Right atrium auricular region (tissue), 2 donors: ENCODE results near the gene TIMM10B. TPM values are rescaled to one million over a fixed set of nuclear protein-coding genes. Genes with fewer than 3 reads are reported as not detected.

Experiments used
- DNase-seq: peaks from one replicate; pipeline ENCODE4 v3.0.0-alpha.2; 2019; ENCODE audit warnings: low spot score
- H3K27ac ChIP-seq, 2 donors: fragments of 200-600 bp; sonication (generic); 1 replicate in 1 of 2; 2 replicates in 1 of 2; pipeline ENCODE4 v1.5.1; 2016 to 2019
- H3K27me3 ChIP-seq, 2 donors: fragments of 200-600 bp; sonication (generic); one replicate each; pipeline versions ENCODE4 v1.5.1 to v1.6.0; 2017 to 2019
- H3K36me3 ChIP-seq: fragments of 200-600 bp; sonication (generic); one replicate; pipeline ENCODE4 v1.5.1; 2016
- H3K4me1 ChIP-seq, 2 donors: fragments of 200-600 bp; sonication (generic); one replicate each; pipeline versions ENCODE4 v1.5.1 to v1.6.0; 2017 to 2019
- H3K4me3 ChIP-seq, 2 donors: fragments of 200-600 bp; sonication (generic); 1 replicate in 1 of 2; 2 replicates in 1 of 2; pipeline ENCODE4 v1.5.1; 2017 to 2019; ENCODE audit warnings: mild to moderate bottlenecking in 1 of 2, moderate library complexity in 1 of 2
- H3K9me3 ChIP-seq, 2 donors: fragments of 200-600 bp; sonication (generic); one replicate each; pipeline ENCODE4 v1.5.1; 2019
- total RNA-seq, 2 donors: library from RNA; depleted of rRNA; stranded (reverse); fragments of >200 nt; gene quantifications; one replicate each; pipeline ENCODE4 v1.1.0, GENCODE V29; 2016
- TF ChIP-seq, protein P1 (sequence below), 2 donors: fragments of 200-600 bp; sonication (generic); IDR thresholded peaks; one replicate each; pipeline ENCODE4 v1.5.1; 2019; ENCODE audit warnings: antibody characterized with exemption in 2 of 2

Gene TIMM10B
- total RNA-seq, 2 donors from 2014 or later: 19.8 to 22.6 TPM

DNA sequence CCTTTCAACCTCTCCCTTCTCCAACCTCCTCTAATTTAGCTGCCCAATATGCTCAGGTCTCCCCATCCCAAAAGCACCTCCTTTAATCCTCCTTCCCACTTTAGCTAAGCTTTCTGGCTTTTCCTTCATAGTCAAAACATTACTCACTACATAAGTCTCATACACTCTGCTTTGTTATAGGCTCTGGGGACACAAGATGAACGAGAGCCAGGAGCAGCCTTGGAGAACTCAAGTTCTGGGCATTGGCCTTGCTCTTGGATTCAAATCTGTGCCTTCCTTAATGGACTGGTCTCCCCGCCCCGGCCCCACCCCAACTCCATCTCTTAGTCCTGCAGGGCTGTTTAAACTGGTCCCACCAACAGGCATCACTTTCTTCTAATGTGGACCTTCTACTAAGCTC is 29.1 kb upstream of the TIMM10B start:
- TF ChIP-seq, protein P1, sequence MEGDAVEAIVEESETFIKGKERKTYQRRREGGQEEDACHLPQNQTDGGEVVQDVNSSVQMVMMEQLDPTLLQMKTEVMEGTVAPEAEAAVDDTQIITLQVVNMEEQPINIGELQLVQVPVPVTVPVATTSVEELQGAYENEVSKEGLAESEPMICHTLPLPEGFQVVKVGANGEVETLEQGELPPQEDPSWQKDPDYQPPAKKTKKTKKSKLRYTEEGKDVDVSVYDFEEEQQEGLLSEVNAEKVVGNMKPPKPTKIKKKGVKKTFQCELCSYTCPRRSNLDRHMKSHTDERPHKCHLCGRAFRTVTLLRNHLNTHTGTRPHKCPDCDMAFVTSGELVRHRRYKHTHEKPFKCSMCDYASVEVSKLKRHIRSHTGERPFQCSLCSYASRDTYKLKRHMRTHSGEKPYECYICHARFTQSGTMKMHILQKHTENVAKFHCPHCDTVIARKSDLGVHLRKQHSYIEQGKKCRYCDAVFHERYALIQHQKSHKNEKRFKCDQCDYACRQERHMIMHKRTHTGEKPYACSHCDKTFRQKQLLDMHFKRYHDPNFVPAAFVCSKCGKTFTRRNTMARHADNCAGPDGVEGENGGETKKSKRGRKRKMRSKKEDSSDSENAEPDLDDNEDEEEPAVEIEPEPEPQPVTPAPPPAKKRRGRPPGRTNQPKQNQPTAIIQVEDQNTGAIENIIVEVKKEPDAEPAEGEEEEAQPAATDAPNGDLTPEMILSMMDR (IDR thresholded peaks at IDR 0.05): no peak
- H3K9me3 ChIP-seq: no peaks in the 10 kb centered on the region
- peaks cover 0 to 4% of the 10 kb centered on the region in 2 donors for H3K4me1 ChIP-seq
- DNase-seq: no peak
- no peak overlapping the region for H3K27ac ChIP-seq
- H3K27me3 ChIP-seq: no peaks in the 10 kb centered on the region
- no peak overlapping the region for H3K4me3 ChIP-seq
- peaks cover 79% of the 10 kb centered on the region for H3K36me3 ChIP-seq

DNA sequence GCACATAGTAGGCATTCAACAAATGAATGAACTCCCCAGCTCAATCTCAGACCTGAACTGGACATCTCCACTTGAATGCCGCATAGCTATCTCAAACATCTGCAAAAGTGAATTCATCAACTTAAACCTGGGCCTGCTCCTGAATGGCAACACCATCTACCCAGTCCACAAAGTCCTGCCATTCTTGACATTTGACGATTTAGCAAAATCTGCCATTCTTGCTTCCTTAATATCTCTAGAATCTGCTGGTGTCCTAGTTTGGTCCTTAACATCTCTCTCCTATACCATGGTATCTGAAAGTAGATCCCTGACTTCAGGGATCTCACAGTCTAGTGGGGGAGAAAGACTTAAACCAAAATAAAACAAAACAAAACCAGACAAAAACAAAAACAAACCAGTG is 28.1 kb upstream of the TIMM10B start:
- no peak for DNase-seq
- Histone ChIP-seq H3K4me3 (no peak overlapping the region), H3K4me1 (peaks cover 0 to 4% of the 10 kb centered on the region in 2 donors), H3K36me3 (peaks cover 87% of the 10 kb centered on the region), H3K27ac (no peak overlapping the region), H3K27me3 (no peaks in the 10 kb centered on the region), H3K9me3 (no peaks in the 10 kb centered on the region)
- TF ChIP-seq, protein P1 (IDR thresholded peaks at IDR 0.05): no peak

DNA sequence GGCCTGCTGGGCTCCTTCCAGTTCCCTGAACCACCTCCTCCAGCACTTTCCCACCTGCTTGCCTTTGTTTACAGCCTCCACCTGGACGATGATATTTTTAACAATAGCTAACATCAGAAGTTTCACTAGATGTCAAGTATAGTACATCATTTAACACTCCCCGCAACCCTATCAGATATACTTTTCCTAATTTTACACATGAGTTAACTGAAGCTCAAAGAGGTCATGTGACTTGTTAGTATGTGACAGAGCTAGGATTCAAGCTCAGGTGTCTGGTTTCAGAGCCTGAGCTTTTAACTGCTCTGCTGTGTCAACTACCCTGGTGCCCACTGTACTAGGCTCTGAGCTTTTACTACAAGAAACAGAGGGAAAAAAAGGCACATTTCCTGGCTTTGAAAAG is 26.2 kb upstream of the TIMM10B start:
- Histone ChIP-seq H3K36me3 (peaks cover 83% of the 10 kb centered on the region), H3K27me3 (no peaks in the 10 kb centered on the region), H3K4me3 (no peak overlapping the region), H3K9me3 (no peaks in the 10 kb centered on the region), H3K27ac (no peak overlapping the region), H3K4me1 (peaks cover 0 to 4% of the 10 kb centered on the region in 2 donors)
- DNase-seq: no peak
- TF ChIP-seq, protein P1 (IDR thresholded peaks at IDR 0.05): no peak

DNA sequence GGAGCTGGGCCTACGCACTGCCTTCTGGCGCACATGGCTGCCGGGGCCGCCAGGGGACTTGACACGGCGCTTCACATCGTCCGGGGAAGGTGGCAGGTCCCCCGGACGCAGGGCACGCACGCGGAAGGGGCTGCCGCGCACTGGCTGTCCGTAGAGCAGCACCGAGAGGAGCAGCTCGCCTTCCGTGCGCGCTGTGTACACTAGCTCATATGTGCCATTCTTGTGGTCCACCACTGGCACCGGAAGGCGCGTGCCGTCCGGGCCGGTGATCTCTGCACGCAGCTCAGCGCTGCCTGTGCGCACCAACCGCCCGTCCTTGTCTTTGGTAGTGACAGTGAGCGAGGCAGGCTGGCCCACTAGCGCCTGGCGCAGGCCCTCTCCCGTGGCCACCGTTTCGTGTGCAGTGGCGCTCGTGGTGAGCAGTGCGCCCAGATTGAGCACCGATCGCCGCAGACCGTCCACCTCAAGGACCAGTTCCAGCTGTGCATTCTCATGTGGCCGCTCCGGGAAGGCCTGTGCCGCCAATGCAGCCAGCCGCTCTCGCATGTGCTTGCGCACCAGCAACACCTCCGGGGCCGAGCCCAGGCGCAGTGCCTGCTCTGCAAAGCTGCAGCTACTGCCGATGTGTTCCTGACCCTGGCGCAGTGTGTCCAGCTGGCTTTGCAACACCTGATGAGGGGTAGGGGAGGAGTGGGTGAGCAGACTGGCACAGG is 24.8 kb upstream of the TIMM10B start:
- no peak for DNase-seq
- Histone ChIP-seq H3K4me1 (peaks cover 0 to 3% of the 10 kb centered on the region in 2 donors), H3K27ac (no peak overlapping the region), H3K27me3 (no peaks in the 10 kb centered on the region), H3K4me3 (no peak overlapping the region), H3K9me3 (no peaks in the 10 kb centered on the region), H3K36me3 (peaks cover 74% of the 10 kb centered on the region)
- TF ChIP-seq, protein P1 (IDR thresholded peaks at IDR 0.05): no peak

DNA sequence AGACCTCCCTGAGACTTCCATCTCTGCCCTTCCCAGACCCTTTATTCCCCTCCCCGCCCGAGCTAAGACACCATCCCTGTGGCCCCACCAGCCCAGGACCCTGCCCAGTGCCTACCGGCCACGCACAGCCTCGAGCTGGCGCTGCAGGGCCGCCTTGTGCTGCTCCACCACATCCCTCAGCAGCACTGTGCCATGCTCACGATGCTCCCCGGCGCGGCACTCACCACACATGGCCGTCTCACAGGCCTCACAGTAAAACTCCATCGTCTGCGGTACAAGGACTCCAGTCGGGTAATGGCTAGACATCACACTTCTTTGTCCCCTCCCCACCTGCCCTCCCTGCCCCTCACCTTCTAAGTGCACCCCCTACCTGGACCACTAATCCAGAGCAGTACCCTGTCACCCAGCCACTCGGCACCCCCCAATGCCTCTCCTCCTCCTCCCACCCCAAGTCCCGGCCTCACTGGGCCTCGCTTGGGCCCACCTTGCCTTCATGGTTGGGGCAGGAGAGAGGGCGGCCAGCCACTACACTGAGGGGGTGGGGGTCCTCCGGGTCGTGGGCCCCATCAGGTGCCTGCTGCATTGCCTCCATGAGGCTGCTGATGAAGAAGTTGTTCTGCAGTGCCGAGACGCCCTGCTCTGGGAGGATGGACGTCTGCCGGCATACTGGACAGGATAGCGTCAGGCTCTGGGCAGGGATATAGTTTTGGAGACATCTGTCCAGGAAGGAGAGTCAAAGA is 23.6 kb upstream of the TIMM10B start:
- Histone ChIP-seq H3K4me1 (no peaks in the 10 kb centered on the region), H3K36me3 (peaks cover 68% of the 10 kb centered on the region), H3K27me3 (no peaks in the 10 kb centered on the region), H3K27ac (no peak overlapping the region), H3K9me3 (no peaks in the 10 kb centered on the region), H3K4me3 (no peak overlapping the region)
- TF ChIP-seq, protein P1 (IDR thresholded peaks at IDR 0.05): no peak
- DNase-seq: no peak
